HG02943 (cell line): ENCODE results near the gene CHAF1B.
A peak's percentile ranks its signal among the peaks of the same experiment; 100 is the strongest.
"Not testable (repeated sequence)": the region's sequence is repeated elsewhere in the genome, so short reads cannot be mapped to it uniquely, and the experiment has no call there.

ENCODE experiments used
- ATAC-seq: cut with Tn5 transposase; IDR thresholded peaks from one replicate; pipeline ENCODE4 v1.9.1; 2021; ENCODE audit warnings: mild to moderate bottlenecking, low read depth, moderate library complexity; ENCODE audit not compliant: unreplicated experiment

Gene CHAF1B

GRCh38 chr21:36386031-36386642, 945 bp downstream of the CHAF1B start:
- no peak for ATAC-seq

GRCh38 chr21:36388096-36388495, 2.9 kb downstream of the CHAF1B start:
- no peak for ATAC-seq

GRCh38 chr21:36388835-36389234, 3.6 kb downstream of the CHAF1B start:
- no peak for ATAC-seq

- not testable (repeated sequence) for ATAC-seq
Observed at GRCh38 chr21:36391649-36392048, 6.5 kb downstream of the CHAF1B start.

GRCh38 chr21:36395353-36396111, 10.3 kb downstream of the CHAF1B start:
- ATAC-seq, result no peak

GRCh38 chr21:36396325-36396724, 11.1 kb downstream of the CHAF1B start:
- ATAC-seq, result no peak

GRCh38 chr21:36396971-36397370, 11.8 kb downstream of the CHAF1B start:
- no peak for ATAC-seq

- no peak for ATAC-seq
Observed at GRCh38 chr21:36397606-36398005, 12.4 kb downstream of the CHAF1B start.

GRCh38 chr21:36399736-36400135, 14.5 kb downstream of the CHAF1B start:
- not testable (repeated sequence) for ATAC-seq

- no peak for ATAC-seq
Observed at GRCh38 chr21:36400719-36401118, 15.5 kb downstream of the CHAF1B start.

- ATAC-seq, result no peak
Observed at GRCh38 chr21:36402339-36402738, 17.1 kb downstream of the CHAF1B start.

GRCh38 chr21:36403713-36404112, 18.5 kb downstream of the CHAF1B start:
- no peak for ATAC-seq

GRCh38 chr21:36408568-36408967, 23.4 kb downstream of the CHAF1B start:
- no peak for ATAC-seq

GRCh38 chr21:36411301-36411700, 26.1 kb downstream of the CHAF1B start:
- ATAC-seq, result no peak

- ATAC-seq, result no peak
Observed at GRCh38 chr21:36412916-36413315, 27.7 kb downstream of the CHAF1B start.

- ATAC-seq, result no peak
Observed at GRCh38 chr21:36415375-36415774, 30.2 kb downstream of the CHAF1B start.

- no peak for ATAC-seq
Observed at GRCh38 chr21:36419241-36419640, 34.0 kb downstream of the CHAF1B start.

- peak; percentile 52 for ATAC-seq
Observed at GRCh38 chr21:36419996-36420395, 34.8 kb downstream of the CHAF1B start.

- ATAC-seq, result no peak
Observed at GRCh38 chr21:36420571-36421339, 35.6 kb downstream of the CHAF1B start.

- no peak for ATAC-seq
Observed at GRCh38 chr21:36422279-36423098, 37.3 kb downstream of the CHAF1B start.
